ENCODE measurements around the gene NGFR.
A peak's percentile ranks its signal among the peaks of the same experiment; 100 is the strongest.

The NGFR gene

GRCh38 chr17:49487183-49487582 is 7.9 kb upstream of the NGFR start:
- no peaks in the 10 kb centered on the region for H3K36me3 ChIP-seq (ENCODE audit: insufficient read depth, low read length)
- H3K4me3 ChIP-seq (ENCODE audit: low read depth in 1 of 2, low read length in 2 of 2) = no peak overlapping the region
- no peaks in the 10 kb centered on the region for H3K9me3 ChIP-seq (ENCODE audit: low read length)
- no peak overlapping the region for H3K27ac ChIP-seq (ENCODE audit: low read depth, low read length)
- no peak overlapping the region for H3K9ac ChIP-seq (ENCODE audit: low read length)
- H3K4me1 ChIP-seq (ENCODE audit: insufficient read depth, low read length) = no peaks in the 10 kb centered on the region
- peaks cover 13 to 28% of the 10 kb centered on the region in 2 donors for H3K27me3 ChIP-seq (ENCODE audit: control insufficient read depth in 1 of 2, insufficient read depth in 2 of 2, low read length in 2 of 2)

DNA sequence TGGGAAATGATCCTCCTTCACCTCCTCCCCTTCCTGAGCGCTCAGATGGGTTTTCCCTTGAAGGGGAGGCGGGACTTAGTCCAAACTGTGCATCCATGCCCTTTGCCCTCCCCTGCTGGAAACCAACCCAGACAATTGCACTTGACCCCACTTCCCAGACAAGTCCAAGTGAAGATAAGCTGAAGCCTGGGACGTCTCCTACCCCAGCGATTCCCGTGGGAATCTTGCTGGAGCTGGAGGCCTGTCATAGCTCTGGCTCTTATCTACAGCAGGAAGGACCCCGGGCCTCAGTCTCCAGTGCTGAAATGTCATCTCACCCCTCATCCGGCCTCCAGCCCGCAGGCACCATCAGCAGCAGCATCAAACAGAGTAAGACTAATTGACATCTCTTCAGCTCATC is 6.5 kb upstream of the NGFR start:
- H3K9me3 ChIP-seq (ENCODE audit: low read length) = no peaks in the 10 kb centered on the region
- H3K27ac ChIP-seq (ENCODE audit: low read depth, low read length) = no peak overlapping the region
- H3K4me1 ChIP-seq (ENCODE audit: insufficient read depth, low read length) = no peaks in the 10 kb centered on the region
- no peak overlapping the region for H3K9ac ChIP-seq (ENCODE audit: low read length)
- no peak overlapping the region for H3K4me3 ChIP-seq (ENCODE audit: low read depth in 1 of 2, low read length in 2 of 2)
- H3K36me3 ChIP-seq (ENCODE audit: insufficient read depth, low read length) = no peaks in the 10 kb centered on the region
- H3K27me3 ChIP-seq (ENCODE audit: control insufficient read depth in 1 of 2, insufficient read depth in 2 of 2, low read length in 2 of 2) = peaks cover 13 to 28% of the 10 kb centered on the region in 2 donors

GRCh38 chr17:49489348-49489747 is 5.7 kb upstream of the NGFR start:
- Histone ChIP-seq H3K4me1 (ENCODE audit: insufficient read depth, low read length) (no peaks in the 10 kb centered on the region), H3K9ac (ENCODE audit: low read length) (no peak overlapping the region), H3K36me3 (ENCODE audit: insufficient read depth, low read length) (no peaks in the 10 kb centered on the region), H3K27ac (ENCODE audit: low read depth, low read length) (no peak overlapping the region), H3K9me3 (ENCODE audit: low read length) (no peaks in the 10 kb centered on the region), H3K4me3 (ENCODE audit: low read depth in 1 of 2, low read length in 2 of 2) (no peak overlapping the region), H3K27me3 (ENCODE audit: control insufficient read depth in 1 of 2, insufficient read depth in 2 of 2, low read length in 2 of 2) (peaks cover 13 to 23% of the 10 kb centered on the region in 2 donors)

- Histone ChIP-seq H3K9me3 (ENCODE audit: low read length) (no peaks in the 10 kb centered on the region), H3K27me3 (ENCODE audit: control insufficient read depth in 1 of 2, insufficient read depth in 2 of 2, low read length in 2 of 2) (peaks cover 10 to 17% of the 10 kb centered on the region in 2 donors), H3K9ac (ENCODE audit: low read length) (no peak overlapping the region), H3K4me3 (ENCODE audit: low read depth in 1 of 2, low read length in 2 of 2) (no peak overlapping the region), H3K4me1 (ENCODE audit: insufficient read depth, low read length) (no peaks in the 10 kb centered on the region), H3K27ac (ENCODE audit: low read depth, low read length) (no peak overlapping the region), H3K36me3 (ENCODE audit: insufficient read depth, low read length) (no peaks in the 10 kb centered on the region)
These were observed 4.8 kb upstream of the NGFR start for GRCh38 chr17:49490276-49490675.

GRCh38 chr17:49491192-49491769 is 3.8 kb upstream of the NGFR start:
- H3K4me3 ChIP-seq (ENCODE audit: low read depth in 1 of 2, low read length in 2 of 2) = no peak overlapping the region
- H3K36me3 ChIP-seq (ENCODE audit: insufficient read depth, low read length) = no peaks in the 10 kb centered on the region
- H3K27ac ChIP-seq (ENCODE audit: low read depth, low read length) = no peak overlapping the region
- H3K4me1 ChIP-seq (ENCODE audit: insufficient read depth, low read length) = no peaks in the 10 kb centered on the region
- H3K9me3 ChIP-seq (ENCODE audit: low read length) = no peaks in the 10 kb centered on the region
- no peak overlapping the region for H3K9ac ChIP-seq (ENCODE audit: low read length)
- H3K27me3 ChIP-seq (ENCODE audit: control insufficient read depth in 1 of 2, insufficient read depth in 2 of 2, low read length in 2 of 2) = peaks cover under 1 to 13% of the 10 kb centered on the region in 2 donors

DNA sequence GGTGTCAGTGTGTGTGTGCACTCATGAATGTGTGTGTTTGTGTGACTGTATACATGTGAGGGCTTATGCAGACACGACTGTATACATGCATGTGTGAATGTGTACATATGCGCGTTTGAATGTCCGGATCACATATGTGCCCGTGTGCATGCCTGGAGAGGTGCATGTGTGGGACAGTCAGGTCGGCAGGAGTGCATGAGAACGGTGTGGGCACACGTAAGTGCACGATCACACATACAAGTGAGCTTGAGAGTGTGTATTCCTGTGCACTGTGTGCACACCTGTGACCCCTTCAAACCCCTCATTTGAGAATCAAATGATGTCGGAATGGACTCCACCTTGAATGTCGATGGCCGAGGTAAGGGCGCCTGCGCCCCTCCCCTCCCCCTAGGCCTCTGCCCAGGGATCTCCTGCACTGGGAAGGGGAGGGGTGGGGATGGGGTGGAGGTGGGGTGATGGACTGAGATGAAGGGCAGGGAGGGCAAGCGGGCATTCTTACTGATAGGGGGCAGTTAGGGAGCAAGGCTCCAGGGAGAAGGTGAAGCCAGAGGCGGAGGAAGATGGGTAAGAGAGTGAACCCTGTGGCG is 601 bp upstream of the NGFR start:
- Histone ChIP-seq H3K9ac (ENCODE audit: low read length) (no peak overlapping the region), H3K4me3 (ENCODE audit: low read depth in 1 of 2, low read length in 2 of 2) (no peak overlapping the region), H3K27me3 (ENCODE audit: control insufficient read depth in 1 of 2, insufficient read depth in 2 of 2, low read length in 2 of 2) (peaks cover 11 to 14% of the 10 kb centered on the region in 2 donors), H3K27ac (ENCODE audit: low read depth, low read length) (no peak overlapping the region), H3K4me1 (ENCODE audit: insufficient read depth, low read length) (peaks cover 9% of the 10 kb centered on the region), H3K9me3 (ENCODE audit: low read length) (no peaks in the 10 kb centered on the region), H3K36me3 (ENCODE audit: insufficient read depth, low read length) (no peaks in the 10 kb centered on the region)

DNA sequence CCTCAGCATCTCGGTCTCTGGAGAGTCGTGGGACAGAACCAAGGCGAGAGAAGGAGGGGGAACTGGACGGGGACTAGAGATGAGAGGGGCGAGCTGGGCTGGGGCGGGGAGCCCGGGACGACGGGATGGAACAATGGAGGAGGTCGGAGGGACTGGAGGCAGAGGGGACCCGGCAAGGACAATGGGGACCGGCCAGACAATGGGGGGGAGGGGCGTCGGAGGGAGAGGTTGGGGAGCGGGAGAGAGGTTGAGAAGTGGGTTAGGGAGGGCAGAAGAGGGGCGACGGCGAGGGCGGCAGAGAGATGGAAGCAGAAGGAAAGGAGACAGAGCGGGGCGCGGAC is 719 bp downstream of the NGFR start:
- no peak overlapping the region for H3K27ac ChIP-seq (ENCODE audit: low read depth, low read length)
- peaks cover 17 to 22% of the 10 kb centered on the region in 2 donors for H3K27me3 ChIP-seq (ENCODE audit: control insufficient read depth in 1 of 2, insufficient read depth in 2 of 2, low read length in 2 of 2)
- no peak overlapping the region for H3K9ac ChIP-seq (ENCODE audit: low read length)
- no peaks in the 10 kb centered on the region for H3K36me3 ChIP-seq (ENCODE audit: insufficient read depth, low read length)
- peak overlapping the region; percentile 53 to 56 for H3K4me3 ChIP-seq (ENCODE audit: low read depth in 1 of 2, low read length in 2 of 2)
- no peaks in the 10 kb centered on the region for H3K9me3 ChIP-seq (ENCODE audit: low read length)
- H3K4me1 ChIP-seq (ENCODE audit: insufficient read depth, low read length) = peaks cover 9% of the 10 kb centered on the region

DNA sequence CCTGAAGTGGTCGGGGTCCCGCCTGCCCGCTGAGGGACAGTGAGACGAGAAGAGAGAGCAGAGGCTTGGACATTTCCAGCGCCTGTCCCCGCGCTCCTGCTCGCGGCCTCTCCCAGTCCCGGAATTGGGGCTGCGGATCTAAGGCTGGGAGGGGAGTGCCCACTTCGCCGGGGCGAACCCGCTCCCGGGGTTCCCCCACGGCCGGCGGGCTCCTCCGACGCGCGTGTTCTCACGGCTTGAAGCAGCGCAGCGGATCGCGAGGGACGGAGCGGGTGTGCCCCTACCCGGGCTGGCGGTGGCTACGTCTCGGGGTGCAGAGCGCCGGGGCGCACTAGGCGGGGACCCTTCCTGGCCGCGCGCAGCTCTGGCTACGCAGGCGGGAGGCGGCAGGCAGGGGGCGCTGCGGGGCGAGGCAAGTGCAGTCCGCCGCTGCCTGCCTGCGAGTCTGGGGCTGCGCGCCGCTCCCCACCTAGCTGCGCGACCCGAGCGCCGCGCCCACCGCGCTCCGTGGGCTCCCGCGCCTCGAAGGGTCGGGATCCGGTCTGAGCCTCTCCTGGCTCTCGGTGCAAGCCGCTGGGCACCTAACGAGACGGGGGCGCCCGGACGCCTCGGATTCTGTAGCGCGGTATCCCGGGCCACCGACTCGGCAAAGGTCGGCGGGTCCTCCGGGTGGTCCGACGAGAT is 1.2 kb downstream of the NGFR start:
- Histone ChIP-seq H3K36me3 (ENCODE audit: insufficient read depth, low read length) (no peaks in the 10 kb centered on the region), H3K9me3 (ENCODE audit: low read length) (no peaks in the 10 kb centered on the region), H3K27me3 (ENCODE audit: control insufficient read depth in 1 of 2, insufficient read depth in 2 of 2, low read length in 2 of 2) (peaks cover 21 to 22% of the 10 kb centered on the region in 2 donors), H3K27ac (ENCODE audit: low read depth, low read length) (no peak overlapping the region), H3K9ac (ENCODE audit: low read length) (no peak overlapping the region), H3K4me3 (ENCODE audit: low read depth in 1 of 2, low read length in 2 of 2) (peak overlapping the region; percentile 15 to 53), H3K4me1 (ENCODE audit: insufficient read depth, low read length) (peaks cover 9% of the 10 kb centered on the region)

DNA sequence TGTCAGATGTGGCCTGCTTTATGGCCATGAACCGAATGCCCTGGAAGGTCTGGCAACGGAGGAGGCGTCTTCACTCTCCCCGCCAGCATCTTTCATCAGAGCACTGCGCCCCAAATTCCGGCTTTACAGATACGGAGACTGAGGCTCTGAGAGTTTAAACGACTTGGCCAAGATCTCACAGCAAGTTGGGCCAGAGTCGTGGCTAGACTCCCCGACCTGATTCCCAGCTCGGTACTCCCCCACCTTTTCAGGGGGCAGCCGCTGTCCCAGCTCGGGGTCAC is 1.7 kb downstream of the NGFR start:
- peaks cover 22% of the 10 kb centered on the region in 2 donors for H3K27me3 ChIP-seq (ENCODE audit: control insufficient read depth in 1 of 2, insufficient read depth in 2 of 2, low read length in 2 of 2)
- no peak overlapping the region for H3K27ac ChIP-seq (ENCODE audit: low read depth, low read length)
- H3K9ac ChIP-seq (ENCODE audit: low read length) = no peak overlapping the region
- H3K36me3 ChIP-seq (ENCODE audit: insufficient read depth, low read length) = no peaks in the 10 kb centered on the region
- H3K4me1 ChIP-seq (ENCODE audit: insufficient read depth, low read length) = peaks cover 9% of the 10 kb centered on the region
- peak overlapping the region; percentile 15 to 53 for H3K4me3 ChIP-seq (ENCODE audit: low read depth in 1 of 2, low read length in 2 of 2)
- no peaks in the 10 kb centered on the region for H3K9me3 ChIP-seq (ENCODE audit: low read length)

- H3K9ac ChIP-seq (ENCODE audit: low read length) = no peak overlapping the region
- peaks cover 22% of the 10 kb centered on the region in 2 donors for H3K27me3 ChIP-seq (ENCODE audit: control insufficient read depth in 1 of 2, insufficient read depth in 2 of 2, low read length in 2 of 2)
- peak overlapping the region; percentile 15 to 53 for H3K4me3 ChIP-seq (ENCODE audit: low read depth in 1 of 2, low read length in 2 of 2)
- no peaks in the 10 kb centered on the region for H3K9me3 ChIP-seq (ENCODE audit: low read length)
- H3K4me1 ChIP-seq (ENCODE audit: insufficient read depth, low read length) = peaks cover 9% of the 10 kb centered on the region
- H3K27ac ChIP-seq (ENCODE audit: low read depth, low read length) = no peak overlapping the region
- H3K36me3 ChIP-seq (ENCODE audit: insufficient read depth, low read length) = no peaks in the 10 kb centered on the region
These were observed 2.3 kb downstream of the NGFR start for GRCh38 chr17:49497148-49498028.

- Histone ChIP-seq H3K27ac (ENCODE audit: low read depth, low read length) (no peak overlapping the region), H3K27me3 (ENCODE audit: control insufficient read depth in 1 of 2, insufficient read depth in 2 of 2, low read length in 2 of 2) (peaks cover 22% of the 10 kb centered on the region in 2 donors), H3K9me3 (ENCODE audit: low read length) (no peaks in the 10 kb centered on the region), H3K4me3 (ENCODE audit: low read depth in 1 of 2, low read length in 2 of 2) (peak overlapping the region; percentile 15 to 53), H3K36me3 (ENCODE audit: insufficient read depth, low read length) (no peaks in the 10 kb centered on the region), H3K9ac (ENCODE audit: low read length) (no peak overlapping the region), H3K4me1 (ENCODE audit: insufficient read depth, low read length) (peaks cover 9% of the 10 kb centered on the region)
These were observed 3.0 kb downstream of the NGFR start for GRCh38 chr17:49498029-49498615.
